Kidney epithelial cell (primary cell): ENCODE measurements around the gene NRG3. TPM values are rescaled to one million over a fixed set of nuclear protein-coding genes. Genes with fewer than 3 reads are reported as not detected.
"Not testable (repeated sequence)": the region's sequence is repeated elsewhere in the genome, so short reads cannot be mapped to it uniquely, and the experiment has no call there.

Experiments
- DNase-seq: peaks from one replicate; pipeline ENCODE4 v3.0.0-alpha.2; 2010; ENCODE audit warnings: low read depth
- H3K27me3 ChIP-seq: 2 replicates; pipeline ENCODE4 v1.6.0; 2011; ENCODE audit warnings: low read length; ENCODE audit not compliant: control insufficient read depth, insufficient read depth
- H3K36me3 ChIP-seq: 2 replicates; pipeline ENCODE4 v1.5.1; 2011; ENCODE audit warnings: low read length; ENCODE audit not compliant: control insufficient read depth, insufficient read depth
- H3K4me3 ChIP-seq: 2 replicates; pipeline ENCODE4 v1.5.1; 2011; ENCODE audit warnings: low read depth, mild to moderate bottlenecking, control low read depth, low read length
- total RNA-seq: library from RNA; depleted of rRNA; stranded (reverse); fragments of >200 nt; gene quantifications from 2 replicates; pipeline ENCODE4 v1.2.3, GENCODE V29; 2015
- TF ChIP-seq, protein P1 (sequence below): IDR thresholded peaks from 2 replicates; pipeline ENCODE4 v1.5.1; 2011; ENCODE audit warnings: mild to moderate bottlenecking, moderate library complexity, low read length, control low read depth, inconsistent platforms; ENCODE audit not compliant: insufficient read depth, poor library complexity, severe bottlenecking

Gene NRG3
- total RNA-seq, 1 donor from 2014 or later: 10.2 TPM

DNA sequence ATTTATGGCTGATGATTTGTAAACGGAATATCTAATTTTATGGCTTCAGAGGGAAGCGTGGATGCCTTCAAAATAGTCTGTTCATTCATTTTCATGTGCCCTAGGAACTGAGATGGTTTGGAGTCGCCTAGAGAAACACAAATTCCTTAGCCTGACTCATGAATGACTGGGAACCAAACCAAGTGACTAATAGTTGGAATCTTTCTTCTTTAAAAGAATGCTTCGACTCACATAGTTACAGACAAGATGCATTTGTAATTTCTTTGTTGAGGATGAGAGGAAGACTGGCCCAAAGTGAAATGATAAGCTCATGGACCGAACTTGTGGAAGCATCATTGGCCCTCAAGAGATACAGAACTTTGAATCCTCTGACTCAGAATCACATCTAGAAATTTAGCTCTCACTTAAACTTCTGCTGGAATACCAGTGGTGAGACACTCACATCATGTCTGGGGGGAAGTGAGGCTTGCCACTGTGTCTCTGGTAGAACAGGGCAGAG lies 1107.2 kb downstream of the NRG3 start:
- Histone ChIP-seq H3K36me3 (no peaks in the 10 kb centered on the region), H3K4me3 (no peak overlapping the region), H3K27me3 (no peaks in the 10 kb centered on the region)
- TF ChIP-seq, protein P1, sequence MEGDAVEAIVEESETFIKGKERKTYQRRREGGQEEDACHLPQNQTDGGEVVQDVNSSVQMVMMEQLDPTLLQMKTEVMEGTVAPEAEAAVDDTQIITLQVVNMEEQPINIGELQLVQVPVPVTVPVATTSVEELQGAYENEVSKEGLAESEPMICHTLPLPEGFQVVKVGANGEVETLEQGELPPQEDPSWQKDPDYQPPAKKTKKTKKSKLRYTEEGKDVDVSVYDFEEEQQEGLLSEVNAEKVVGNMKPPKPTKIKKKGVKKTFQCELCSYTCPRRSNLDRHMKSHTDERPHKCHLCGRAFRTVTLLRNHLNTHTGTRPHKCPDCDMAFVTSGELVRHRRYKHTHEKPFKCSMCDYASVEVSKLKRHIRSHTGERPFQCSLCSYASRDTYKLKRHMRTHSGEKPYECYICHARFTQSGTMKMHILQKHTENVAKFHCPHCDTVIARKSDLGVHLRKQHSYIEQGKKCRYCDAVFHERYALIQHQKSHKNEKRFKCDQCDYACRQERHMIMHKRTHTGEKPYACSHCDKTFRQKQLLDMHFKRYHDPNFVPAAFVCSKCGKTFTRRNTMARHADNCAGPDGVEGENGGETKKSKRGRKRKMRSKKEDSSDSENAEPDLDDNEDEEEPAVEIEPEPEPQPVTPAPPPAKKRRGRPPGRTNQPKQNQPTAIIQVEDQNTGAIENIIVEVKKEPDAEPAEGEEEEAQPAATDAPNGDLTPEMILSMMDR: no peak
- DNase-seq: peak; percentile 86

DNA sequence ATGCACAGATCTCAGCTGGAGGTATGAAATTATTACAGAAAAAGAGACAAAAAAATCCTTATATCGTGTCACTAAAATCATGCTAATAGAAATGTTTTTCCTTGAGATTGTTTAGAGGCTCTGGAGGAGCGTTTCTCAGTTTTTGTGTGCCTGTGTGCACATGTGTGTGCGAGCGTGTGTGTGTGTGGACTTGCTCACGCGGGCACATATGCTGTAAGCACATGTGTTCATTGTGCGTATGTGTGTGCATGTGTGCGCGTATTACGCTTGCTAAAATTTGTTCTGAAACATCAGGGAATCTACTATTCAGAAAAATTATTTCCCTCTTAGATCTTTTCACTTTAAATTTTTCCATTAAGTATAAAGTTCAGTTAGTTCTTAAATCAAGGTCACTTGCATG lies 1111.2 kb downstream of the NRG3 start:
- TF ChIP-seq, protein P1: no peak

DNA sequence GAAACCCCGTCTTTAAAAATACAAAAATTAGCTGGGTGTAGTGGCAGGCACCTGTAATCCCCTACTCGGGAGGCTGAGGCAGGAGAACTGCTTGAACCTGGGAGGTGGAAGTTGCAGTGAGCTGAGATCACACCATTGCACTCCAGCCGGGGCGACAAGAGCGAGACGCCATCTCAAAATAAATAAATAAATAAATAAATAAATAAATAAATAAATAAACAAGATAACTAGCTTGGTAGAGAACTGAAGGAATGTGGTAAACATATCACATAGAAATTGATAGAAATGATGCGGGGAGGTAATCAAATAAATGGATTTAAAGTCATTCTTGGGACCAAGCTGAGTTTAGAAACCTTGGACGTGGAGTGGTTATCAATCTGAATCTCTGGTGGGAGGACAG lies 1131.5 kb downstream of the NRG3 start:
- H3K4me3 ChIP-seq, H3K27me3 ChIP-seq, DNase-seq, H3K36me3 ChIP-seq: not testable (repeated sequence)

More for the DNA sequence above, 1111.2 kb downstream of the NRG3 start:
- Histone ChIP-seq H3K36me3 (no peaks in the 10 kb centered on the region), H3K27me3 (no peaks in the 10 kb centered on the region), H3K4me3 (no peak overlapping the region)
- DNase-seq: no peak

DNA sequence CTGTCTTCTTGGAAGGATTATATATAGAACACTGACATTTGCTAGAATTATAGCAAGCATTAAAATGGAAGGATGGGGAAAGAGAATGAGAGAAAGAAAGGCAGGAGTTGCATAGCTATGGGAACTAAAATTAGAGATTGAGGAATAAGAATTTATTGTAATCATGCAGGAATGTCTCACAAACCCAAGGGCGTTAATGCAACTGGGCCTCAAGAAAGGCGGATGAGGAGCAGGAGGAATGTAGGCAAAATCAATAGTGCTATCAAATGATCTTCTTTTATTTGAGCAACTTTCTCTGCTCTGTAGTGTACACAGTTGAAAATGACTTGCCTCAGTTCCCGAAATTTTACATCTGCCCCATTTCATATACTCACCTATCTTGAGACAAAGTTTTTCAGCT lies 1132.5 kb downstream of the NRG3 start:
- DNase-seq: no peak
- Histone ChIP-seq H3K27me3 (no peaks in the 10 kb centered on the region), H3K36me3 (no peaks in the 10 kb centered on the region), H3K4me3 (no peak overlapping the region)
- TF ChIP-seq, protein P1: no peak

DNA sequence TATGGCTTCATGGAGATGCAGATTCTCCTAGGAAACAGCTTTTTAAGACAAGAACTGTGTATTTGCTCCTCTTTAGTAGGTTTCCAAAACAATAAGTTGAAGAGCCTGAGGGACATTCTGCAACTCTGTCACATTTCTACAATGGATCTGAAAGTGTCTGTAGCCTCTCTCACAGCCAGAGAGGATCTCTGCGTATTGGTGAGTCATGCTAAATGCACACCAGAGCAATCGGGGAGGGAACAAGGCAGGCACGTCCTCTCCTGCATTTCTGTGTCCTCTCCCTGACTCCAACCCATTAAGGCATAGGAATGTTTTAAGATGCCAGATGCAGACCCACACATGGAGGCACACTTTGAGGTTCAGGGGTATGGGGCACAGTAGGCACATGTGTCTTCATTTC lies 1137.9 kb downstream of the NRG3 start:
- TF ChIP-seq, protein P1: no peak
- no peak for DNase-seq

DNA sequence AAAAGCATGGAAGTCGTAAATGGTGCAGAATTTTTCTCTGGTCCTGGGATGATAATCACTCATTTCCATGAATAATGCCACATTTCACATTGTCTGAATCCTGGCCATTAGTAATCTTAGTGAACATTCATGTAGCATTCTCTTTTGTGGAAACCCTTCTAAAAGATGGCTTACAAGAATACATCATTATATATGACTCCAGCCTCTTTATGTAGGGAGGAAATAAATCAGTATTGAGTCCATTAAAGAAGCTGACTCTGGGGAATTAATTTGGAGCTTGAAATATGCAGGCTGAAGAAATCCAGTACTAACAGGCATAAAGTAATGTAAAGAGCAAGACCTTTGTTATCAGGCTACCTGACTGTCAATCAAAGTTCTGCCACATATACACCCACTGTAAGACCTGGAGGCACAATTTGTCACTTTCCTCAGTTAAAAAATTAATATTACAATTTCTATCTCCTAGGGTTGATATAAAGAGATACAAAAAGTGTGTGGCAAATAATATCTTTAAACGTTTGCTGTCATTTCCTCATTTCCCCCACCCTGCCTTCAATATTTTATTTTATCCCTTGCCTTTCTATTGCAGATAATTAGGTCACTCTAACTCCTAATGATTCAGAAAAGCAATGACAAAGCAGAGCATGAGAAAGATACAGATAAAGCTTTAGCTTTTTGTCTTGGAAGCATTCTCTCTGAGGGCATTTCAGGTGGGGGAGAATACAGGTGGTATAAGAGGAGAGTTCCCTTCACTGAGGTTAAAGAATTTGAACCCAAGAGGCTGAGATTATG lies 1142.3 kb downstream of the NRG3 start:
- H3K27me3 ChIP-seq: no peaks in the 10 kb centered on the region
- no peaks in the 10 kb centered on the region for H3K36me3 ChIP-seq
- no peak overlapping the region for H3K4me3 ChIP-seq
- TF ChIP-seq, protein P1: no peak
- DNase-seq: no peak

More for the DNA sequence above, 1137.9 kb downstream of the NRG3 start:
- Histone ChIP-seq H3K4me3 (no peak overlapping the region), H3K27me3 (no peaks in the 10 kb centered on the region), H3K36me3 (no peaks in the 10 kb centered on the region)
